Stimulated activated CD4-positive, alpha-beta T cell treated with anti-CD3 and anti-CD28 coated beads, Interleukin-2, amount 100 ng/mL, for 24 hours (primary cell): ENCODE measurements around the gene FASTK.

Experiments used
- DNase-seq, 2 donors: peaks; one replicate each; pipeline ENCODE4 v3.0.0-alpha.2; 2020

Gene FASTK

GRCh38 chr7:151095123-151095797 lies 14.7 kb upstream of the FASTK start:
- DNase-seq, result no peak

- DNase-seq, result no peak
Measured at GRCh38 chr7:151094675-151095074, 14.1 kb upstream of the FASTK start.

GRCh38 chr7:151093748-151094147 lies 13.1 kb upstream of the FASTK start:
- DNase-seq, result no peak

- DNase-seq, result no peak
Measured at GRCh38 chr7:151091988-151092387, 11.4 kb upstream of the FASTK start.

GRCh38 chr7:151091431-151091830 lies 10.8 kb upstream of the FASTK start:
- DNase-seq, result peak in 1 of 2 donors; percentile 40

- DNase-seq, result no peak
Measured at GRCh38 chr7:151091003-151091402, 10.4 kb upstream of the FASTK start.

GRCh38 chr7:151089893-151090730 lies 9.5 kb upstream of the FASTK start:
- no peak for DNase-seq

GRCh38 chr7:151088856-151089699 lies 8.5 kb upstream of the FASTK start:
- no peak for DNase-seq

GRCh38 chr7:151088019-151088855 lies 7.6 kb upstream of the FASTK start:
- DNase-seq, result no peak

- peak; percentile 35 to 55 for DNase-seq
Measured at GRCh38 chr7:151087245-151088018, 6.8 kb upstream of the FASTK start.

- peak; percentile 42 to 44 for DNase-seq
Measured at GRCh38 chr7:151086802-151087244, 6.2 kb upstream of the FASTK start.

GRCh38 chr7:151085691-151086620 lies 5.3 kb upstream of the FASTK start, which contains the start of gene AGAP3:
Gene AGAP3, plus strand, starts transcription at chr7:151086475. Its CDS starts 267 bp downstream, at chr7:151086742.
- peak; percentile 66 to 70 for DNase-seq

- DNase-seq, result no peak
Measured at GRCh38 chr7:151085329-151085690, 4.7 kb upstream of the FASTK start.

GRCh38 chr7:151083824-151084160 lies 3.2 kb upstream of the FASTK start:
- no peak for DNase-seq

GRCh38 chr7:151083071-151083823 lies 2.6 kb upstream of the FASTK start, which contains the start of gene TMUB1:
Gene TMUB1, minus strand, starts transcription at chr7:151083493. Its CDS starts 930 bp downstream, at chr7:151082563.
- DNase-seq, result peak; percentile 85 to 88

- DNase-seq, result no peak
Measured at GRCh38 chr7:151082141-151083070, 1.8 kb upstream of the FASTK start.

GRCh38 chr7:151081170-151082101 lies 827 bp upstream of the FASTK start:
- no peak for DNase-seq
